Fibroblast of the aortic adventitia (primary cell): ENCODE measurements around the gene KRT25. TPM values are rescaled to one million over a fixed set of nuclear protein-coding genes. Genes with fewer than 3 reads are reported as not detected.

ENCODE experiments used
- DNase-seq: peaks from one replicate; pipeline ENCODE4 v3.0.0-alpha.2; 2010; ENCODE audit warnings: low read depth
- H3K4me3 ChIP-seq: 2 replicates; pipeline ENCODE4 v1.5.1; 2011; ENCODE audit warnings: low read depth, mild to moderate bottlenecking, control low read depth, low read length, moderate library complexity
- total RNA-seq: library from RNA; depleted of rRNA; stranded (reverse); fragments of >200 nt; gene quantifications from 2 replicates; pipeline ENCODE4 v1.2.3, GENCODE V29; 2012; ENCODE audit warnings: low replicate concordance
- TF ChIP-seq, protein P1 (sequence below): IDR thresholded peaks from 2 replicates; pipeline ENCODE4 v1.5.1; 2011; ENCODE audit warnings: mild to moderate bottlenecking, low read length, control low read depth, inconsistent platforms; ENCODE audit not compliant: insufficient read depth

The KRT25 gene
- total RNA-seq, 1 donor: not detected

DNA sequence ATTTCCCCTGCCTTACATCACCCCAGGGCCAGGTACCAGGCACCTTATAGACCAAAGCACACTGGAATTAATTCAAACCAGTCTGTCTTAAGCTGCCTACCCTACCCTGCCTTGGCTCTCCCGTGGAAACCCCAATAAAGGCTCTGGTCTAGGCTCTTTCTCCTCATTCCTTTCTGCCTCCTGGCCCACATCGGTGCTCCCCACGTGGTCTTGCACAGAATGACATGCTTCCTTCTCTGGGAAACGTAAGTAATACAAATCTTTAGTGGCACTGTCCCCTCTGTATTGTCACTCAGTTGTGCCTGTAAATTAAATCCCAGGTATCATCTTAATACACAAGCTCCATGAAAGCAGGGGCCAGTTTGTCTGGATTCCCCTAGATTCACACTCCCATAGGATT, 16.6 kb downstream of the KRT25 start:
- TF ChIP-seq, protein P1, sequence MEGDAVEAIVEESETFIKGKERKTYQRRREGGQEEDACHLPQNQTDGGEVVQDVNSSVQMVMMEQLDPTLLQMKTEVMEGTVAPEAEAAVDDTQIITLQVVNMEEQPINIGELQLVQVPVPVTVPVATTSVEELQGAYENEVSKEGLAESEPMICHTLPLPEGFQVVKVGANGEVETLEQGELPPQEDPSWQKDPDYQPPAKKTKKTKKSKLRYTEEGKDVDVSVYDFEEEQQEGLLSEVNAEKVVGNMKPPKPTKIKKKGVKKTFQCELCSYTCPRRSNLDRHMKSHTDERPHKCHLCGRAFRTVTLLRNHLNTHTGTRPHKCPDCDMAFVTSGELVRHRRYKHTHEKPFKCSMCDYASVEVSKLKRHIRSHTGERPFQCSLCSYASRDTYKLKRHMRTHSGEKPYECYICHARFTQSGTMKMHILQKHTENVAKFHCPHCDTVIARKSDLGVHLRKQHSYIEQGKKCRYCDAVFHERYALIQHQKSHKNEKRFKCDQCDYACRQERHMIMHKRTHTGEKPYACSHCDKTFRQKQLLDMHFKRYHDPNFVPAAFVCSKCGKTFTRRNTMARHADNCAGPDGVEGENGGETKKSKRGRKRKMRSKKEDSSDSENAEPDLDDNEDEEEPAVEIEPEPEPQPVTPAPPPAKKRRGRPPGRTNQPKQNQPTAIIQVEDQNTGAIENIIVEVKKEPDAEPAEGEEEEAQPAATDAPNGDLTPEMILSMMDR: no peak
- no peak overlapping the region for H3K4me3 ChIP-seq
- no peak for DNase-seq

DNA sequence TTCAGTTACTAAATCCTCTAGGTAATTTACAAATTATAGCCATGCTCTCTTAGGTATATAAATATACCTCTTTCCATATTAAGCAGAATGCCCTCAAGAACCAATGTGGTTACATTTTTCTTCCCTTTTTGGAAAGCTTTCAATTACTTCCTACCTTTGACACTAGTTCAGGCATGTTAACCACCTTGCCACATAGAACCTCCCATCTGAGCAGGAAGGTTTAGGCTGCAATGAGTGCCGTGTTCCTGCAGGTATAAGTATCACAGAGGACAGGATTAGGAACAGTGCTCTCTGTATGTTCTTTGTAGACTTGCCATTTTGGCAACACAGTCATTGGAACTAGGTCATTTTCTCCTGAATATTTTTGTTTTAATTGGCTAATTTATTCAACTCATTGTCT, 20.1 kb downstream of the KRT25 start:
- TF ChIP-seq, protein P1: no peak

DNA sequence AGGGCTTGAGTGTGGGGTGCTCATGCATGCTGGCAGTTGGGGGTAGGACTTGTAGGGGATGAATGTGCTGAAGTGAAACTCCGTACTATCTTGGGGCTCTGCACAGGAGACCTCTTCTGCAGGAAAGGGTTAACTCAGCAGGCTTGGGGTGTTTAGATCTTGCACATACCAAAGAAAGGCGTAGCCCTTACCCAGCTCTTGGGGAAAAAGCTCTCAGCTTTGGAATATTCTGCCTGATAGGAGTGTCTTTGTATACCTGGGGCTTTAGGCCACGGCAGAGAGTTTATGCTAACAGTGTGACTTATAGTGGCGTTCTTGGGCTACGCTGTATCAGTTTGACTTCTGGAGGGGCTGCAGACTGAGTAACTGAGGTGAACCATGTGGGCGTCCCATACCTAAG, 21.1 kb downstream of the KRT25 start:
- TF ChIP-seq, protein P1: no peak
- DNase-seq: no peak
- H3K4me3 ChIP-seq: no peak overlapping the region

More for the DNA sequence above, 20.1 kb downstream of the KRT25 start:
- DNase-seq: no peak
- no peak overlapping the region for H3K4me3 ChIP-seq

DNA sequence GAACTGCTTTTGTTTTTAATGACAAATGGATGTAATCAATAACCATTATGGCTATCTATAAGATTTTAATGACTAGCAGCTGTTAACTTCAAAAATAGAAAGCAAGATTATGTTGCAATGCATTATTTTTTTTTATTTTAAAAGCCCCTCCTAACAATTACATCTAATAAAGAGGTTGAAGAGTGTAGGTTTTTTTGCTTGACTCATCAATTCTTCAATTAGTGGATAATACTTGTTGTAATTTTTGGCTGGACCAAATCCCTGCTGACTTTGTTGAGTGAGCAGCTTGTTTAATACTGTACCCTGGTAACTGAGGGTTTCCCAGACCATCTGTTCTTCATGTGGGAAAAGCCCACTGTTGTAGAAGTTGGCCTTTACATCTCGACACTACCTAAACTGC, 24.2 kb downstream of the KRT25 start:
- no peak overlapping the region for H3K4me3 ChIP-seq
- TF ChIP-seq, protein P1: no peak
- DNase-seq: no peak

DNA sequence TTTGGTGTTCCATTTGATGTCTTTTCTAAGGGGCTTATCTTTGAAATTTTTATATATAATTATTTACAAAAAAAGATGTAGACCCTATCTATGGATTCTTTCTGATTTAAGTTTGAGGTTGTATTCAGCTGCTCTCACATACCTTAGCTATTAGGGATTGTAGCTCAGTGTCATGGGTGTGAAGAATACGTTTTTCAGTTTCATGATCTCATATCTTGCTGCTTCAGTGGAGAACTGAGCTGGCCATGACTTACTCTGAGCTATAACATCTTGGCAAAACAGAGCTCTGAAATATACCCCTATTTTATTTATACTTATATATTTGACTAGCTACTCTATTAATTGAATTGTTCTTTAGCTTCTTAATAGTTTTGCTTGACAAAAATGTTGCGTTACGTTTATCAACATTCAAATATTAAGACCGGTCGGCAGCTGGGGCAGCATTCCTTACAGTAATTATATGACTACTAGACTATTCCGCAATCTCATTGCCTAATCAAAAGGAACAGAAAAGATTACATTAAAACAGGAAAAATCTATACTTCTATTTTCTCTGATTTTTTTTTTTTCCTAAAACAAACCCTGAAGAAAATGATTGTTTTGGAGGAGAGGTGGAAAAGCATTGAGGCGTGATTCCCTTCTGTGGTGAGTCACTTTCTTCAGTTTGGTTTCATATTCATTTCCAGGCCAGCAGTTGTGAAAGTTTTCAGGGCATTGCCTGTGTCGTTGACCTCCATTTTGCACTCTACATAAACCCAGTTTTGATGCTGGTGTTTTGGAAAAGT, 27.5 kb downstream of the KRT25 start:
- peak; percentile 51 for DNase-seq
- TF ChIP-seq, protein P1: no peak
- no peak overlapping the region for H3K4me3 ChIP-seq

DNA sequence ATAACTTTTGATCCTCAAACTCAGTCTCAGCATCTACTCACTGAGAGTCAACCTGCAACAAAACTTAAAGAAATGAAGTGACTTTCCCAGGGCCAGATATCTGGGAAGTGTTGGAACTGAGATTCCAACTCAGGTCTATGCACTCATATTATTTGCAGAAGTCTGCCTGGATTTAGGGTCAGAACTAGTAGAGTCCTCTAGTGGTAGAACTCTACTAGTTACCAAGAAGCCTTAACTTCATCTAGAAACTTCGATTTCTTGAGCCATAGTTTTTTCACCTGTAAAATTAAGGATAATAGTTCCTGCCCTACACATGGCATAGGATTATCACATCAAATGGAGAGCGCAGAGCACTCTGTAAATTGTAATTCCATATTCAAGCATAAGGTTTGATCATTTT, 28.2 kb downstream of the KRT25 start:
- TF ChIP-seq, protein P1: peak; percentile 35
- no peak overlapping the region for H3K4me3 ChIP-seq
- peak; percentile 6 for DNase-seq
